SK-N-SH (cell line): ENCODE measurements around the gene FAM168A. TPM values are rescaled to one million over a fixed set of nuclear protein-coding genes. Genes with fewer than 3 reads are reported as not detected.
A peak's percentile ranks its signal among the peaks of the same experiment; 100 is the strongest.

Source experiments
- CTCF ChIA-PET: fragments of 300-600, 350-600 bp; formaldehyde crosslinking; extraction: SDS; loops from one replicate; lab custom pipeline; 2021; lab: Yijun Ruan, JAX
- POLR2A ChIA-PET: fragments of 350-600 bp; sonication (Branson Sonifier 250); formaldehyde crosslinking; extraction: SDS; loops from one replicate; lab custom pipeline; 2020; ENCODE audit warnings: antibody characterized with exemption, inconsistent platforms; lab: Yijun Ruan, JAX
- DNase-seq: peaks from one replicate; pipeline ENCODE4 v3.0.0; 2012
- H2AFZ ChIP-seq: fragments of 200-600 bp; sonication (generic); 2 replicates; pipeline ENCODE4 v1.8.1; 2016; ENCODE audit warnings: antibody characterized with exemption, mild to moderate bottlenecking, low read depth
- H3F3A ChIP-seq: fragments of 200-600 bp; sonication (generic); replicated peaks from 2 replicates; pipeline ENCODE3; 2016; ENCODE audit warnings: antibody characterized with exemption, mild to moderate bottlenecking; ENCODE audit not compliant: insufficient read depth
- H3K27ac ChIP-seq, 2 experiments: fragments of 200-500 bp in 1 of 2; fragments of 200-600 bp in 1 of 2; sonication (Bioruptor generic) in 1 of 2; sonication (generic), shearing (Covaris generic) in 1 of 2; 2 replicates each; pipeline versions ENCODE4 v1.5.1 to v1.6.1; 2014 to 2016; ENCODE audit warnings: low read depth in 2 of 2, inconsistent platforms in 1 of 2, low read length in 1 of 2, mild to moderate bottlenecking in 1 of 2, mixed read lengths in 1 of 2
- H3K27me3 ChIP-seq: fragments of 200-600 bp; sonication (generic), shearing (Covaris generic); 2 replicates; pipeline ENCODE4 v1.6.1; 2016; ENCODE audit warnings: mixed run types; ENCODE audit not compliant: insufficient read depth
- H3K36me3 ChIP-seq, 2 experiments: fragments of 200-500 bp in 1 of 2; fragments of 200-600 bp in 1 of 2; sonication (Bioruptor generic) in 1 of 2; sonication (generic) in 1 of 2; replicated peaks in 1 of 2; 2 replicates each; pipeline versions ENCODE3 to v1.5.1; 2014 to 2016; ENCODE audit warnings: low read length in 1 of 2, mild to moderate bottlenecking in 1 of 2; ENCODE audit not compliant: insufficient read depth in 2 of 2, control insufficient read depth in 1 of 2
- H3K4me1 ChIP-seq, 2 experiments: fragments of 200-500 bp in 1 of 2; fragments of 200-600 bp in 1 of 2; sonication (Bioruptor generic) in 1 of 2; sonication (generic), shearing (Covaris generic) in 1 of 2; 2 replicates each; pipeline versions ENCODE4 v1.5.1 to v1.6.1; 2014 to 2016; ENCODE audit warnings: low read depth in 1 of 2, low read length in 1 of 2, mixed run types in 1 of 2; ENCODE audit not compliant: insufficient read depth in 2 of 2, control insufficient read depth in 1 of 2
- H3K4me2 ChIP-seq: fragments of 200-600 bp; sonication (generic), shearing (Covaris generic); 2 replicates; pipeline ENCODE4 v1.6.1; 2017; ENCODE audit warnings: mixed run types
- H3K4me3 ChIP-seq, 2 experiments: fragments of 200-500 bp in 1 of 2; fragments of 200-600 bp in 1 of 2; sonication (Bioruptor generic) in 1 of 2; sonication (generic), shearing (Covaris generic) in 1 of 2; 2 replicates each; pipeline versions ENCODE4 v1.5.1 to v1.8.1; 2014 to 2016; ENCODE audit warnings: low read depth in 2 of 2, inconsistent platforms in 1 of 2, low read length in 1 of 2, mild to moderate bottlenecking in 1 of 2, mixed read lengths in 1 of 2, moderate library complexity in 1 of 2
- H3K79me2 ChIP-seq: fragments of 200-600 bp; sonication (generic); 2 replicates; pipeline ENCODE4 v1.8.1; 2017; ENCODE audit warnings: mild to moderate bottlenecking; ENCODE audit not compliant: insufficient read depth
- H3K9ac ChIP-seq: fragments of 200-600 bp; sonication (generic); 2 replicates; pipeline ENCODE4 v1.6.1; 2017; ENCODE audit warnings: mixed run types
- H3K9me2 ChIP-seq: fragments of 200-600 bp; sonication (generic); 2 replicates; pipeline ENCODE4 v1.6.1; 2017; ENCODE audit warnings: mixed run types
- H3K9me3 ChIP-seq: fragments of 200-600 bp; sonication (generic); 2 replicates; pipeline ENCODE4 v1.6.1; 2017; ENCODE audit warnings: mixed run types, mild to moderate bottlenecking, moderate library complexity
- H4K20me1 ChIP-seq: fragments of 200-600 bp; sonication (generic); 2 replicates; pipeline ENCODE4 v1.6.1; 2017; ENCODE audit warnings: mild to moderate bottlenecking, mixed run types; ENCODE audit not compliant: insufficient read depth
- CHD2 ChIP-seq: fragments of 150-350 bp; IDR thresholded peaks from 2 replicates; pipeline ENCODE4 v1.6.1; 2018; ENCODE audit warnings: low read length; ENCODE audit not compliant: partially characterized antibody
- CTCF ChIP-seq: fragments of 200-600 bp; sonication (generic); IDR thresholded peaks from 2 replicates; pipeline ENCODE4 v1.6.1; 2017; ENCODE audit warnings: antibody characterized with exemption, mild to moderate bottlenecking, moderate library complexity
- ELF1 ChIP-seq: IDR thresholded peaks from 2 replicates; pipeline ENCODE4 v1.4.0; 2012
- EP300 ChIP-seq, 2 experiments: IDR thresholded peaks; 2 replicates each; pipeline versions ENCODE4 v1.4.0 to v1.6.1; 2012; ENCODE audit warnings: borderline replicate concordance in 1 of 2, low read depth in 1 of 2, low read length in 1 of 2
- FOSL2 ChIP-seq: IDR thresholded peaks from 2 replicates; pipeline ENCODE4 v1.4.0; 2012; ENCODE audit warnings: low read depth, mild to moderate bottlenecking, moderate library complexity, borderline replicate concordance
- FOXM1 ChIP-seq: IDR thresholded peaks from 2 replicates; pipeline ENCODE4 v1.4.0; 2012; ENCODE audit warnings: low read depth, mild to moderate bottlenecking
- GABPA ChIP-seq: IDR thresholded peaks from 2 replicates; pipeline ENCODE4 v1.4.0; 2012; ENCODE audit warnings: low read depth, mild to moderate bottlenecking
- GATA2 ChIP-seq: sonication (generic); formaldehyde crosslinking; IDR thresholded peaks from 2 replicates; pipeline ENCODE4 v1.5.0; 2020; ENCODE audit warnings: mild to moderate bottlenecking, missing genetic modification reagents
- MXI1 ChIP-seq: IDR thresholded peaks from 2 replicates; pipeline ENCODE4 v1.6.1; 2012; ENCODE audit warnings: mild to moderate bottlenecking, low read depth, low read length, improper control_type of control experiment
- NRF1 ChIP-seq: IDR thresholded peaks from 2 replicates; pipeline ENCODE4 v1.6.1; 2012; ENCODE audit warnings: low read depth, mild to moderate bottlenecking, low read length
- POLR2AphosphoS5 ChIP-seq: IDR thresholded peaks from 2 replicates; pipeline ENCODE4 v1.6.1; 2012; ENCODE audit warnings: low read depth, low read length
- RAD21 ChIP-seq: IDR thresholded peaks from 2 replicates; pipeline ENCODE4 v1.6.1; 2012; ENCODE audit warnings: mild to moderate bottlenecking, low read length
- RCOR1 ChIP-seq: fragments of 150-350 bp; IDR thresholded peaks from 2 replicates; pipeline ENCODE4 v1.6.1; 2017; ENCODE audit warnings: antibody characterized with exemption, low read length
- RFX5 ChIP-seq: IDR thresholded peaks from 2 replicates; pipeline ENCODE4 v1.6.1; 2012; ENCODE audit warnings: mild to moderate bottlenecking, improper control_type of control experiment, low read length
- TCF12 ChIP-seq: IDR thresholded peaks from 2 replicates; pipeline ENCODE4 v1.4.0; 2012
- USF2 ChIP-seq: fragments of 150-350 bp; IDR thresholded peaks from 2 replicates; pipeline ENCODE4 v1.6.1; 2017; ENCODE audit warnings: antibody characterized with exemption, low read length, low read depth, borderline replicate concordance
- WGBS: methylation state at CpG from one replicate; pipeline ENCODE4 v1.1.6; 2017; ENCODE audit warnings: low lambda C conversion rate; 5-methylcytosine and 5-hydroxymethylcytosine counted together
- polyA plus RNA-seq, 3 experiments: library from polyadenylated mRNA; depleted of rRNA; stranded (reverse); fragments of >200 nt; gene quantifications; 2 replicates each; pipeline ENCODE4 v1.2.3, GENCODE V29; 2012
- TF ChIP-seq, protein P1 (sequence below): IDR thresholded peaks from 2 replicates; pipeline ENCODE4 v1.4.0; 2012; ENCODE audit warnings: low read depth, borderline replicate concordance

FAM168A gene
- polyA plus RNA-seq, 1 of the 3 experiments (the other 2 are of a cell fraction): 17.8 TPM

- no peaks in the 10 kb centered on the region for H3K27me3 ChIP-seq
- no peaks in the 10 kb centered on the region for H3K9me3 ChIP-seq
- peaks cover 12% of the 10 kb centered on the region; the same call in 1 of the 2 replicates for H3K79me2 ChIP-seq
- ChIA-PET POLR2A (no interaction called here), CTCF (interaction anchor here (1.0 to 5.4 kb wide), 3 partner anchors 31 to 160 kb away, joined by 3 to 36 read pairs (median 5); no protein-coding TSS in a partner anchor)
- H3K36me3 ChIP-seq: no peaks in the 10 kb centered on the region
- no peak for TF ChIP-seq USF2
- TF ChIP-seq NRF1: no peak
- TF ChIP-seq RCOR1: no peak
- no peak for TF ChIP-seq MXI1
- TF ChIP-seq RFX5: no peak
- TF ChIP-seq ELF1: no peak
- H3K4me3 ChIP-seq: no peak overlapping the region
- H3K9ac ChIP-seq: no peak overlapping the region
- H2AFZ ChIP-seq: no peak overlapping the region
- no peak overlapping the region for H3K4me2 ChIP-seq
- peaks cover 0 to 6% of the 10 kb centered on the region in 2 experiments; a peak in 3 of 4 replicates for H3K4me1 ChIP-seq
- DNase-seq: no peak
- WGBS: 86% methylated on average over 4 of the region's 4 CpGs
- H4K20me1 ChIP-seq: no peaks in the 10 kb centered on the region
- no peaks in the 10 kb centered on the region for H3K9me2 ChIP-seq
- no peak overlapping the region for H3K27ac ChIP-seq
- H3F3A ChIP-seq: peaks cover 12% of the 10 kb centered on the region
Observed at GRCh38 chr11:73510877-73511276, 87.0 kb downstream of the FAM168A start.

GRCh38 chr11:73510106-73510505 is 87.8 kb downstream of the FAM168A start:
- Histone ChIP-seq H2AFZ (no peak overlapping the region), H3K9ac (no peak overlapping the region), H3K27ac (peak overlapping the region in 1 of 2 experiments; percentile 65; a peak in 1 of 4 replicates), H3K79me2 (peaks cover 16% of the 10 kb centered on the region; the same call in 1 of the 2 replicates), H3K9me3 (no peaks in the 10 kb centered on the region), H3K27me3 (no peaks in the 10 kb centered on the region), H4K20me1 (no peaks in the 10 kb centered on the region), H3K4me2 (no peak overlapping the region), H3K4me3 (no peak overlapping the region), H3K9me2 (no peaks in the 10 kb centered on the region)
- peak; percentile 43 for DNase-seq
- POLR2A ChIA-PET: no interaction called here
- WGBS: 86% methylated on average over 4 of the region's 4 CpGs
- TF ChIP-seq RCOR1 (peak; percentile 47; the same call in 1 of the 2 replicates), EP300 (IDR thresholded peaks at IDR 0.05; ENCODE audit: borderline replicate concordance in 1 of 2, low read depth in 1 of 2, low read length in 1 of 2) (peak in 1 of 2 experiments; percentile 72; a peak in 2 of 4 replicates), GABPA (no peak), GATA2 (CRISPR knock-in tag) (peak; percentile 90), TCF12 (no peak), POLR2AphosphoS5 (no peak), FOSL2 (no peak), CTCF (no peak), CHD2 (peak; percentile 37), FOXM1 (no peak), RAD21 (no peak; the same call in 1 of the 2 replicates)
- TF ChIP-seq, protein P1, sequence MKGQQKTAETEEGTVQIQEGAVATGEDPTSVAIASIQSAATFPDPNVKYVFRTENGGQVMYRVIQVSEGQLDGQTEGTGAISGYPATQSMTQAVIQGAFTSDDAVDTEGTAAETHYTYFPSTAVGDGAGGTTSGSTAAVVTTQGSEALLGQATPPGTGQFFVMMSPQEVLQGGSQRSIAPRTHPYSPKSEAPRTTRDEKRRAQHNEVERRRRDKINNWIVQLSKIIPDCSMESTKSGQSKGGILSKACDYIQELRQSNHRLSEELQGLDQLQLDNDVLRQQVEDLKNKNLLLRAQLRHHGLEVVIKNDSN: peak; percentile 29; the same call in 1 of the 2 replicates
- TF ChIP-seq, all 33 proteins: peak for 5
- Histone ChIP-seq H3K36me3 (no peaks in the 10 kb centered on the region), H3K4me1 (peaks cover 0 to 6% of the 10 kb centered on the region in 2 experiments; a peak in 3 of 4 replicates), H3F3A (peaks cover 12% of the 10 kb centered on the region)
- CTCF ChIA-PET: interaction anchor here (0.8 to 5.4 kb wide), 7 partner anchors 9 to 159 kb away, joined by 3 to 36 read pairs (median 4); no protein-coding TSS in a partner anchor
